ENCODE data around the gene CD79A. TPM values are rescaled to one million over a fixed set of nuclear protein-coding genes. Genes with fewer than 3 reads are reported as not detected.

The CD79A gene
- total and polyA plus RNA-seq, 4 donors = 0.22 to 0.59 (median 0.44) TPM; not detected in 1

DNA sequence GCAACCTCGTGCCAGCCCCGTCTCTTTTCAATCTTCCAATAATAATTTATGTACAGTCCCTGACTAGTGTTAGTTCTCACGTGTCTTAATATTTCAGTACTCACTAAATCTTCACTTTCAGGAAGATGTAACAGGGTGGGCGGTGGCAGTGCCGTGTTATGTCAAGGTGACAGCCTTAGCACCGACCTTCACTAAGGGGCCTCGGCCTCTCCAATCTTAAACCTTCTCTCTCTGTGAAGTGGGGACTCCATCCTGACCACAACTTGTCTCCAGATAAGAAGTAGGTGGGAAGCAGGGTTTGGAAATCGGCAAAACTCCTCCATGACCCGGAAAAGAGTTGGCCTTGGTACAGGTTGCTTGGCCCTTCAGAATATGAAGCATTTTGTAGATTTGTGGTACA is 15.2 kb upstream of the CD79A start:
- no peak overlapping the region for H3K27ac ChIP-seq (ENCODE audit: low read depth, low read length)
- H3K9me3 ChIP-seq (ENCODE audit: control insufficient read depth, insufficient read depth, low read length) = no peaks in the 10 kb centered on the region
- H3K27me3 ChIP-seq (ENCODE audit: control insufficient read depth, insufficient read depth, low read length) = no peaks in the 10 kb centered on the region
- H3K4me1 ChIP-seq (ENCODE audit: control insufficient read depth, insufficient read depth, low read length) = peaks cover 26% of the 10 kb centered on the region
- WGBS (ENCODE audit: insufficient coverage) = 58% methylated on average over 3 of the region's 9 CpGs
- DNase-seq (ENCODE audit: low read depth in 4 of 6, low spot score in 6 of 6) = no peak
- H3K36me3 ChIP-seq (ENCODE audit: control insufficient read depth, insufficient read depth, low read length) = peaks cover 55% of the 10 kb centered on the region
- no peak overlapping the region for H3K4me3 ChIP-seq (ENCODE audit: low read depth, low read length)

GRCh38 chr19:41862445-41862986 is 14.6 kb upstream of the CD79A start:
- Histone ChIP-seq H3K27me3 (ENCODE audit: control insufficient read depth, insufficient read depth, low read length) (no peaks in the 10 kb centered on the region), H3K27ac (ENCODE audit: low read depth, low read length) (no peak overlapping the region), H3K4me3 (ENCODE audit: low read depth, low read length) (no peak overlapping the region), H3K36me3 (ENCODE audit: control insufficient read depth, insufficient read depth, low read length) (peaks cover 62% of the 10 kb centered on the region), H3K9me3 (ENCODE audit: control insufficient read depth, insufficient read depth, low read length) (no peaks in the 10 kb centered on the region), H3K4me1 (ENCODE audit: control insufficient read depth, insufficient read depth, low read length) (peaks cover 26% of the 10 kb centered on the region)
- no CpG with 5 or more reads among the region's 2 CpGs for WGBS (ENCODE audit: insufficient coverage)
- DNase-seq (ENCODE audit: low read depth in 4 of 6, low spot score in 6 of 6) = no peak

DNA sequence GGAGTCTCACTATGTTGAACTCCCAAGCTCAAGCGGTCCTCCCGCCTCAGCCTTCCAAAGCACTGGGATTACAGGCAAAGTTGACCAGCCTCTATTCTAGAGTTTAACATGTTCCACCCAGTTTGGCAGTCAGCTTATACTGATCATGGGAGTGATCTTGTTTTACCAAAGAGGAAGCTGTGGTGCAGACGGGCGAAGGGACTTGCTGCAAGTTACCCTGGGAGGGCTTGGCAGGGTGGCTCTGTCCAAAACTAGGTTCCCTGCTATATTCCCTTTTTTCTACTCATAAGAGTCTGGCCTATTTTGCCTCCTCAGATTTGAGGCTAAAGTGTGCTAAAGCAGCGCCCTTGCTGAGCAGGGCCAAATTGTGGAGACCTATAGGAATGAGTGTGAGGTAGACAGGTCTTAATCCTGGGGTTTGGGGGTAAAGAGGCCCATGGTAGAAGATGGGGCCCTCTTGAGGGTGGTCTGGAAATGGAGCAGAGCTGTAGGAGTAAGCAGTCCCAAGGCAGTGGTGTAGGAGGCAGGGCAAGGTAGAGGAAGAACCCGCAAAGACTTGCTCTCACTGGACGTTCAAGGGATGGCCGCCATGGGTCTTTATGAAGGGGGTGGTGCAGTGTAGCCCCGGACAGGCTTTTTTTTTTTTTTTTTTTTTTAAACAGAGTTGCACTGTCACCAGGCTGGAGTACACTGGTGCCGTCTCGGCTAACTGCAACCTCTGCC is 13.7 kb upstream of the CD79A start:
- no peak for DNase-seq (ENCODE audit: low read depth in 4 of 6, low spot score in 6 of 6)
- Histone ChIP-seq H3K9me3 (ENCODE audit: control insufficient read depth, insufficient read depth, low read length) (no peaks in the 10 kb centered on the region), H3K27me3 (ENCODE audit: control insufficient read depth, insufficient read depth, low read length) (no peaks in the 10 kb centered on the region), H3K4me1 (ENCODE audit: control insufficient read depth, insufficient read depth, low read length) (peaks cover 26% of the 10 kb centered on the region), H3K36me3 (ENCODE audit: control insufficient read depth, insufficient read depth, low read length) (peaks cover 71% of the 10 kb centered on the region), H3K27ac (ENCODE audit: low read depth, low read length) (no peak overlapping the region), H3K4me3 (ENCODE audit: low read depth, low read length) (no peak overlapping the region)
- WGBS (ENCODE audit: insufficient coverage) = 100% methylated on average over 4 of the region's 11 CpGs

DNA sequence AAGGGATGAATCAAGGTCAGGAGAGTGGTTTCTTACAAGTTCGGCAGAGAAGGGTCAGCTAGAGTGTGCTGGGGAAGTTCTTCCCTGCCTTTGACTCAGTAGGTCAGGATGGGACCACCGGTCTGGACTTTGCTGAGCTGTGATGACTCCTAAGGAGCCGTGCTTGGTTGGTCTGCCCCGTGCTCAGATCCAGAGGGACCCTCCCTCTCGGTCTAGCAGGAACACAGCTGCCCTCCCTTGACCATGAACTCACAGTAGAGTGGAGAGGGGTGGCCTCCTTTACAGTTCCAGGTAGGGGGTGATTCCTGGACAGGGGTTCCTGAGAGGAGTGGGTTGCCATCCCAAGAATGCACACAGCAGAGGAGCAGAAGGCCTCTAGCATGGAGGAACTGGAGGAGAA is 12.7 kb upstream of the CD79A start:
- Histone ChIP-seq H3K27me3 (ENCODE audit: control insufficient read depth, insufficient read depth, low read length) (no peaks in the 10 kb centered on the region), H3K9me3 (ENCODE audit: control insufficient read depth, insufficient read depth, low read length) (no peaks in the 10 kb centered on the region), H3K36me3 (ENCODE audit: control insufficient read depth, insufficient read depth, low read length) (peaks cover 81% of the 10 kb centered on the region), H3K4me1 (ENCODE audit: control insufficient read depth, insufficient read depth, low read length) (peaks cover 26% of the 10 kb centered on the region), H3K4me3 (ENCODE audit: low read depth, low read length) (no peak overlapping the region), H3K27ac (ENCODE audit: low read depth, low read length) (no peak overlapping the region)
- no peak for DNase-seq (ENCODE audit: low read depth in 4 of 6, low spot score in 6 of 6)
- 93% methylated on average over 3 of the region's 5 CpGs for WGBS (ENCODE audit: insufficient coverage)

DNA sequence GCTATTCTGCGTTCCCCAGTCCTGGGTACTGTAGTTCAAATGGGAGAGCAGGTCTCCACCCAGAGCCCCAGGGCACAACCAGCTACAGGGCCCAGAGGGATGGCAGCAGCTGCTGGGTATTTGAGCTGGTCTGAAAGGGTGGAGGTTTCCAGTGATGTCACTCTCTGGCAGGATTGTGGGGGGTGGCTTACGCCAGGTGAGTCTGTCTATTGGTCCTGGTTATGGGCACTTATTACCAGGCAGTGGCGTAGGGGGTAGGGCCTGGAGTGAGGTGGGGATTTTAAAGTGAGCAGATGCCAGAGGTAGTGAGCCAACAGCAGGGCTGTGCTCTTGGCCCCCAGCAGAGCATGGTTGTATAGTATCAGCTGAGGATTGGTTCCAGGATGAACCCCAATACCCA is 10.8 kb upstream of the CD79A start:
- H3K9me3 ChIP-seq (ENCODE audit: control insufficient read depth, insufficient read depth, low read length) = no peaks in the 10 kb centered on the region
- peaks cover 98% of the 10 kb centered on the region for H3K36me3 ChIP-seq (ENCODE audit: control insufficient read depth, insufficient read depth, low read length)
- peaks cover 18% of the 10 kb centered on the region for H3K4me1 ChIP-seq (ENCODE audit: control insufficient read depth, insufficient read depth, low read length)
- no peak for DNase-seq (ENCODE audit: low read depth in 4 of 6, low spot score in 6 of 6)
- no peak overlapping the region for H3K27ac ChIP-seq (ENCODE audit: low read depth, low read length)
- no peak overlapping the region for H3K4me3 ChIP-seq (ENCODE audit: low read depth, low read length)
- H3K27me3 ChIP-seq (ENCODE audit: control insufficient read depth, insufficient read depth, low read length) = no peaks in the 10 kb centered on the region
- 96% methylated on average over 3 of the region's 3 CpGs for WGBS (ENCODE audit: insufficient coverage)

DNA sequence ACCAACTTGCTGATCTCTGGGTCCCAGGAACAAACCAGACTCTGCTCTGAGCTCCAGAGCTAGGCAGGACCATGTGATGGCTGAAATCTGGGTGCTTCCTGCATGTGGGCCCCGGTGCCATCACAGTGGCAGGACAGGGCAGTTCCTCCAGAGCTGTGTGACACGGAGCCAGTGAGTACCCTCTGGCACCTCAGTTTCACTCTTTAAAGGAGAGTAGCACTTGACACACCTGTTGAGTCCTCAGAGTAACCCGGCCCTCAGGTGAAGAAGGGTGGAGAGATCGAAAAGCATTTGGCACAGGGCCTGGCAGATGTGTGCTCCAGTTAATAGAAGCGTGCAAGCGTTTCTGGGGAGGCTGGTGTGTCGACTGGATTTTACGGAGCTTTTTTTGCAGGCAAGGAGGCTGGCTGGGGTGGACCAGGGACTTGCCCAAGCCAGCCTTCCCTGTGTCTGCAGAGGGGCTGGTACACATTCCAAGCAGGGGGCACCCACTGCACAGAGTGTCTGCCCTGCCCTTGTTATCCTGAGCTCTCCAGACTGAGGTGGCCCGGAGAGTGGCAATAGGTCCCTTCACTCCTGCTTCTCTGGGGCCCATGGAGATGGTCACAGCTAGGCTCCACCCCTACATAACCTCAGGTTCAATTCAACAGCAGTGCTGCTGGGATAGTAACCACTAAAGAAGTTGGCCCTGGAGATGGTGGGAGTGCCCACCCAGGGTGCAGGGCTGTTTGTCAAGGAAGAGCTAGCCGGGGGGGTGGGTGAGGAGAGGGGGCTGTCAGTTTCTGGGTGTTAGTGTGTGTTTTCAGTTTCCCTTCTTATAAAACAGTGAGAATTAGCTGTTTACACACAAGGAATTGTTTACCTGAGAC is 8.7 kb upstream of the CD79A start:
- WGBS (ENCODE audit: insufficient coverage) = 93% methylated on average over 9 of the region's 10 CpGs
- H3K4me1 ChIP-seq (ENCODE audit: control insufficient read depth, insufficient read depth, low read length) = peaks cover 2% of the 10 kb centered on the region
- no peaks in the 10 kb centered on the region for H3K9me3 ChIP-seq (ENCODE audit: control insufficient read depth, insufficient read depth, low read length)
- no peaks in the 10 kb centered on the region for H3K27me3 ChIP-seq (ENCODE audit: control insufficient read depth, insufficient read depth, low read length)
- no peak overlapping the region for H3K27ac ChIP-seq (ENCODE audit: low read depth, low read length)
- DNase-seq (ENCODE audit: low read depth in 4 of 6, low spot score in 6 of 6) = no peak
- H3K4me3 ChIP-seq (ENCODE audit: low read depth, low read length) = no peak overlapping the region
- peaks cover 96% of the 10 kb centered on the region for H3K36me3 ChIP-seq (ENCODE audit: control insufficient read depth, insufficient read depth, low read length)

DNA sequence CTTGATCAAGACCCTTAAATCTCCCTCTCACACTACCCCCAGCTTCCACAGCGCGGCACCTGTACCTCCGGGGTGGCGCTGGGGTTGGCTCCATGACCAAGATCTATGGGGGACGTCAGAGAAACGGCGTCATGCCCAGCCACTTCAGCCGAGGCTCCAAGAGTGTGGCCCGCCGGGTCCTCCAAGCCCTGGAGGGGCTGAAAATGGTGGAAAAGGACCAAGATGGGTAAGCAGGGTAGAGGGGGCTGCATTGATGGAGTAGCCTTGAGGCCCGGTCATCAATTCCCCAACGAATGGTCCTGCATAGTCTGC is 8.1 kb upstream of the CD79A start:
- no peak for DNase-seq (ENCODE audit: low read depth in 4 of 6, low spot score in 6 of 6)
- Histone ChIP-seq H3K27me3 (ENCODE audit: control insufficient read depth, insufficient read depth, low read length) (no peaks in the 10 kb centered on the region), H3K4me1 (ENCODE audit: control insufficient read depth, insufficient read depth, low read length) (no peaks in the 10 kb centered on the region), H3K36me3 (ENCODE audit: control insufficient read depth, insufficient read depth, low read length) (peaks cover 93% of the 10 kb centered on the region), H3K9me3 (ENCODE audit: control insufficient read depth, insufficient read depth, low read length) (no peaks in the 10 kb centered on the region), H3K27ac (ENCODE audit: low read depth, low read length) (no peak overlapping the region), H3K4me3 (ENCODE audit: low read depth, low read length) (no peak overlapping the region)
- 88% methylated on average over 12 of the region's 12 CpGs for WGBS (ENCODE audit: insufficient coverage)

GRCh38 chr19:41869374-41869955 is 7.6 kb upstream of the CD79A start:
- DNase-seq (ENCODE audit: low read depth in 4 of 6, low spot score in 6 of 6) = no peak
- H3K36me3 ChIP-seq (ENCODE audit: control insufficient read depth, insufficient read depth, low read length) = peaks cover 88% of the 10 kb centered on the region
- WGBS (ENCODE audit: insufficient coverage) = 55% methylated on average over 5 of the region's 13 CpGs

GRCh38 chr19:41870401-41870873 is 6.6 kb upstream of the CD79A start:
- no peak for DNase-seq (ENCODE audit: low read depth in 4 of 6, low spot score in 6 of 6)
- no CpG with 5 or more reads among the region's 3 CpGs for WGBS (ENCODE audit: insufficient coverage)
- Histone ChIP-seq H3K27me3 (ENCODE audit: control insufficient read depth, insufficient read depth, low read length) (no peaks in the 10 kb centered on the region), H3K27ac (ENCODE audit: low read depth, low read length) (no peak overlapping the region), H3K4me3 (ENCODE audit: low read depth, low read length) (no peak overlapping the region), H3K4me1 (ENCODE audit: control insufficient read depth, insufficient read depth, low read length) (no peaks in the 10 kb centered on the region), H3K9me3 (ENCODE audit: control insufficient read depth, insufficient read depth, low read length) (no peaks in the 10 kb centered on the region), H3K36me3 (ENCODE audit: control insufficient read depth, insufficient read depth, low read length) (peaks cover 78% of the 10 kb centered on the region)

More at GRCh38 chr19:41869374-41869955, 7.6 kb upstream of the CD79A start:
- Histone ChIP-seq H3K9me3 (ENCODE audit: control insufficient read depth, insufficient read depth, low read length) (no peaks in the 10 kb centered on the region), H3K4me3 (ENCODE audit: low read depth, low read length) (no peak overlapping the region), H3K27me3 (ENCODE audit: control insufficient read depth, insufficient read depth, low read length) (no peaks in the 10 kb centered on the region), H3K4me1 (ENCODE audit: control insufficient read depth, insufficient read depth, low read length) (no peaks in the 10 kb centered on the region), H3K27ac (ENCODE audit: low read depth, low read length) (no peak overlapping the region)

Measured in spinal cord (tissue), 10 donors.